ENCODE data around the gene INKA2. TPM values are rescaled to one million over a fixed set of nuclear protein-coding genes. Genes with fewer than 3 reads are reported as not detected.

Gene INKA2
- polyA plus RNA-seq, 1 of the 3 experiments (the other 2 are of a cell fraction), result 1.1 TPM

GRCh38 chr1:111719135-111719534 is 20.1 kb downstream of the INKA2 start (continued):
- TF ChIP-seq USF1 (IDR thresholded peaks at IDR 0.05; ENCODE audit: borderline replicate concordance, low read depth) (no peak), EP300 (IDR thresholded peaks at IDR 0.05; ENCODE audit: borderline replicate concordance in 1 of 2, low read depth in 1 of 2, low read length in 1 of 2) (no peak), ELF1 (IDR thresholded peaks at IDR 0.05) (no peak), FOSL2 (IDR thresholded peaks at IDR 0.05; ENCODE audit: borderline replicate concordance, low read depth) (no peak), FOXM1 (IDR thresholded peaks at IDR 0.05; ENCODE audit: low read depth) (no peak), REST (IDR thresholded peaks at IDR 0.05; ENCODE audit: low read depth, low read length) (no peak), NFIC (IDR thresholded peaks at IDR 0.05; ENCODE audit: borderline replicate concordance) (no peak), CHD2 (IDR thresholded peaks at IDR 0.05; ENCODE audit: low read length, partially characterized antibody) (no peak), SMC3 (IDR thresholded peaks at IDR 0.05; ENCODE audit: low read depth, low read length) (no peak)

GRCh38 chr1:111717450-111717849 is 21.7 kb downstream of the INKA2 start:
- H4K20me1 ChIP-seq (ENCODE audit: insufficient read depth), result no peaks in the 10 kb centered on the region
- WGBS (ENCODE audit: low lambda C conversion rate), result 95% methylated on average over 2 of the region's 2 CpGs
- H3K9me3 ChIP-seq, result no peaks in the 10 kb centered on the region
- H3K4me1 ChIP-seq (ENCODE audit: control insufficient read depth in 1 of 2, insufficient read depth in 2 of 2, low read depth in 1 of 2, low read length in 1 of 2), result no peaks in the 10 kb centered on the region
- no peak overlapping the region for H3K4me2 ChIP-seq
- POLR2A ChIA-PET, result interaction anchor here (1.2 kb wide), 1 partner anchor 15 kb away, joined by 3 read pairs; no protein-coding TSS in a partner anchor
- H3K27ac ChIP-seq (ENCODE audit: low read depth in 2 of 2, low read length in 1 of 2), result no peak overlapping the region
- TF ChIP-seq YY1 (IDR thresholded peaks at IDR 0.05; ENCODE audit: low read depth), result no peak
- H3F3A ChIP-seq (replicated peaks; ENCODE audit: insufficient read depth), result peaks cover 10% of the 10 kb centered on the region
- CTCF ChIA-PET, result no interaction called here
- H3K79me2 ChIP-seq (ENCODE audit: insufficient read depth), result no peaks in the 10 kb centered on the region
- no peaks in the 10 kb centered on the region for H3K9me2 ChIP-seq
- peaks cover 4 to 17% of the 10 kb centered on the region in 2 experiments for H3K36me3 ChIP-seq (replicated peaks in 1 of 2; ENCODE audit: control insufficient read depth in 1 of 2, insufficient read depth in 2 of 2, low read length in 1 of 2)
- H3K27me3 ChIP-seq (ENCODE audit: insufficient read depth), result no peaks in the 10 kb centered on the region
- no peak overlapping the region for H3K4me3 ChIP-seq (ENCODE audit: low read depth in 2 of 2, low read length in 1 of 2)
- H2AFZ ChIP-seq (ENCODE audit: low read depth), result no peak overlapping the region
- DNase-seq, result no peak
- H3K9ac ChIP-seq, result no peak overlapping the region

- 93% methylated on average over 3 of the region's 3 CpGs for WGBS (ENCODE audit: low lambda C conversion rate)
- TF ChIP-seq TEAD4 (IDR thresholded peaks at IDR 0.05; ENCODE audit: borderline replicate concordance, insufficient read depth) (no peak), SMC3 (IDR thresholded peaks at IDR 0.05; ENCODE audit: low read depth, low read length) (no peak), EZH2phosphoT487 (IDR thresholded peaks at IDR 0.05; ENCODE audit: borderline replicate concordance, low read depth) (no peak), MAX (IDR thresholded peaks at IDR 0.05; ENCODE audit: low read depth) (no peak), RAD21 (IDR thresholded peaks at IDR 0.05; ENCODE audit: low read length) (no peak), FOXJ3 (CRISPR knock-in tag; IDR thresholded peaks at IDR 0.05) (no peak), RCOR1 (IDR thresholded peaks at IDR 0.05; ENCODE audit: low read length) (no peak), MEF2A (IDR thresholded peaks at IDR 0.05; ENCODE audit: borderline replicate concordance, low read depth) (no peak), JUND (IDR thresholded peaks at IDR 0.05) (no peak), RFX5 (IDR thresholded peaks at IDR 0.05; ENCODE audit: low read length) (no peak), FOXM1 (IDR thresholded peaks at IDR 0.05; ENCODE audit: low read depth) (no peak), TCF12 (IDR thresholded peaks at IDR 0.05) (no peak), MXI1 (IDR thresholded peaks at IDR 0.05; ENCODE audit: low read depth, low read length) (no peak), TAF1 (IDR thresholded peaks at IDR 0.05; ENCODE audit: borderline replicate concordance, low read depth, low read length) (no peak), CHD2 (IDR thresholded peaks at IDR 0.05; ENCODE audit: low read length, partially characterized antibody) (no peak), RXRA (IDR thresholded peaks at IDR 0.05; ENCODE audit: borderline replicate concordance, low read depth) (no peak)
- Histone ChIP-seq H4K20me1 (ENCODE audit: insufficient read depth) (no peaks in the 10 kb centered on the region), H3K27ac (ENCODE audit: low read depth in 2 of 2, low read length in 1 of 2) (no peak overlapping the region), H3K9me2 (no peaks in the 10 kb centered on the region), H3K9ac (no peak overlapping the region), H3K4me3 (ENCODE audit: low read depth in 2 of 2, low read length in 1 of 2) (no peak overlapping the region), H3K79me2 (ENCODE audit: insufficient read depth) (no peaks in the 10 kb centered on the region), H3K4me2 (no peak overlapping the region), H3F3A (replicated peaks; ENCODE audit: insufficient read depth) (peaks cover 13% of the 10 kb centered on the region), H3K27me3 (ENCODE audit: insufficient read depth) (no peaks in the 10 kb centered on the region), H2AFZ (ENCODE audit: low read depth) (no peak overlapping the region), H3K4me1 (ENCODE audit: control insufficient read depth in 1 of 2, insufficient read depth in 2 of 2, low read depth in 1 of 2, low read length in 1 of 2) (no peaks in the 10 kb centered on the region), H3K36me3 (replicated peaks in 1 of 2; ENCODE audit: control insufficient read depth in 1 of 2, insufficient read depth in 2 of 2, low read length in 1 of 2) (peaks cover 10 to 22% of the 10 kb centered on the region in 2 experiments), H3K9me3 (no peaks in the 10 kb centered on the region)
- ChIA-PET CTCF (interaction anchor here (0.9 to 7.7 kb wide), 8 partner anchors 12 to 114 kb away, joined by 3 to 72 read pairs (median 16); partner anchors contain the start of gene DDX20), POLR2A (no interaction called here)
- DNase-seq, result no peak
Observed at GRCh38 chr1:111716333-111716732, 22.9 kb downstream of the INKA2 start.
